GM23338 (cell line): ENCODE measurements around the gene AIF1L. TPM values are rescaled to one million over a fixed set of nuclear protein-coding genes. Genes with fewer than 3 reads are reported as not detected.

Source experiments
- ATAC-seq: fragments of 200-7000 bp; cut with Tn5 transposase; 3 replicates; pipeline ENCODE4 v1.9.1; 2020
- DNase-seq: peaks from one replicate; pipeline ENCODE4 v3.0.0-alpha.2; 2015; ENCODE audit warnings: low spot score
- H2AFZ ChIP-seq: fragments of 200-600 bp; sonication (generic); 2 replicates; pipeline ENCODE4 v1.8.0; 2016; ENCODE audit warnings: antibody characterized with exemption, mild to moderate bottlenecking, moderate library complexity
- H3F3A ChIP-seq: fragments of 200-600 bp; sonication (generic); replicated peaks from 2 replicates; pipeline ENCODE4 v1.8.0; 2017; ENCODE audit warnings: antibody characterized with exemption, mixed run types, low read depth
- H3K27ac ChIP-seq: fragments of 200-600 bp; sonication (generic); 2 replicates; pipeline ENCODE4 v1.6.1; 2016; ENCODE audit warnings: low read depth
- H3K27me3 ChIP-seq: fragments of 200-600 bp; sonication (generic); 2 replicates; pipeline ENCODE4 v1.8.0; 2016; ENCODE audit warnings: mild to moderate bottlenecking, mixed run types, moderate library complexity; ENCODE audit not compliant: insufficient read depth
- H3K36me3 ChIP-seq: fragments of 200-600 bp; sonication (generic); 2 replicates; pipeline ENCODE4 v1.8.0; 2016; ENCODE audit warnings: mild to moderate bottlenecking; ENCODE audit not compliant: insufficient read depth
- H3K4me1 ChIP-seq: fragments of 200-600 bp; sonication (generic); 2 replicates; pipeline ENCODE4 v1.8.0; 2016; ENCODE audit warnings: mild to moderate bottlenecking, moderate library complexity; ENCODE audit not compliant: insufficient read depth
- H3K4me2 ChIP-seq: fragments of 200-600 bp; sonication (generic); 2 replicates; pipeline ENCODE4 v1.7.1; 2017; ENCODE audit warnings: mixed run types
- H3K4me3 ChIP-seq: fragments of 200-600 bp; sonication (generic); 2 replicates; pipeline ENCODE4 v1.6.1; 2016; ENCODE audit warnings: mixed run types
- H3K79me2 ChIP-seq: fragments of 200-600 bp; sonication (generic); replicated peaks from 2 replicates; pipeline ENCODE4 v1.8.0; 2017; ENCODE audit warnings: mild to moderate bottlenecking; ENCODE audit not compliant: insufficient read depth
- H3K9me2 ChIP-seq: fragments of 200-600 bp; sonication (generic); 2 replicates; pipeline ENCODE4 v1.8.0; 2017; ENCODE audit not compliant: insufficient read depth
- H4K20me1 ChIP-seq: fragments of 200-600 bp; sonication (generic); replicated peaks from 2 replicates; pipeline ENCODE4 v1.8.0; 2017; ENCODE audit warnings: mild to moderate bottlenecking; ENCODE audit not compliant: insufficient read depth
- H3K27ac Mint-ChIP-seq: 2 replicates; pipeline ENCODE4 v1.8.0; 2020; ENCODE audit warnings: inconsistent platforms, mild to moderate bottlenecking, moderate library complexity, mixed read lengths
- H3K27me3 Mint-ChIP-seq: 3 replicates; pipeline ENCODE4 v1.8.0; 2022; ENCODE audit warnings: low read depth, mild to moderate bottlenecking, moderate library complexity, mixed read lengths, inconsistent platforms; ENCODE audit not compliant: insufficient read depth, poor library complexity
- H3K36me3 Mint-ChIP-seq: 3 replicates; pipeline ENCODE4 v1.8.0; 2021; ENCODE audit warnings: low read depth, mild to moderate bottlenecking, inconsistent platforms, moderate library complexity, mixed read lengths
- H3K4me1 Mint-ChIP-seq: 3 replicates; pipeline ENCODE4 v1.8.0; 2020; ENCODE audit warnings: mild to moderate bottlenecking, inconsistent platforms, mixed read lengths
- H3K4me3 Mint-ChIP-seq: 3 replicates; pipeline ENCODE4 v1.8.0; 2021; ENCODE audit warnings: moderate library complexity, mild to moderate bottlenecking, inconsistent platforms, mixed read lengths
- H3K9me3 Mint-ChIP-seq: 3 replicates; pipeline ENCODE4 v1.8.0; 2020; ENCODE audit warnings: moderate library complexity, mild to moderate bottlenecking, inconsistent platforms, mixed read lengths
- CREB1 ChIP-seq: fragments of 250-450 bp; sonication (Bioruptor Pico); IDR thresholded peaks from 2 replicates; pipeline ENCODE4 v1.5.0; 2020; ENCODE audit warnings: low read depth, mild to moderate bottlenecking, moderate library complexity
- CTCF ChIP-seq, 2 experiments: fragments of 200-600 bp in 1 of 2; sonication (generic) in 1 of 2; conservative IDR thresholded peaks; 2 replicates each; pipeline versions ENCODE4 v1.5.1 to v1.6.1; 2016 to 2017; ENCODE audit warnings: antibody characterized with exemption in 2 of 2, low read depth in 2 of 2, mild to moderate bottlenecking in 2 of 2, moderate library complexity in 1 of 2
- EZH2 ChIP-seq: fragments of 200-600 bp; sonication (generic); IDR thresholded peaks from one replicate; pipeline ENCODE4 v1.8.0; 2017; ENCODE audit warnings: antibody characterized with exemption, mild to moderate bottlenecking, low read depth; ENCODE audit not compliant: unreplicated experiment
- EZH2phosphoT487 ChIP-seq: fragments of 200-600 bp; sonication (generic); IDR thresholded peaks from one replicate; pipeline ENCODE4 v1.8.1; 2018; ENCODE audit warnings: antibody characterized with exemption; ENCODE audit not compliant: unreplicated experiment
- JUNB ChIP-seq: IDR thresholded peaks from one replicate; pipeline ENCODE4 v1.6.1; 2016; ENCODE audit warnings: antibody characterized with exemption; ENCODE audit not compliant: unreplicated experiment
- NANOG ChIP-seq: IDR thresholded peaks from 2 replicates; pipeline ENCODE4 v1.6.1; 2016; ENCODE audit warnings: antibody characterized with exemption, borderline replicate concordance
- POLR2AphosphoS5 ChIP-seq: IDR thresholded peaks from 2 replicates; pipeline ENCODE4 v1.6.1; 2016; ENCODE audit warnings: antibody characterized with exemption, low read depth
- REST ChIP-seq: IDR thresholded peaks from one replicate; pipeline ENCODE4 v1.6.1; 2018; ENCODE audit warnings: antibody characterized with exemption; ENCODE audit not compliant: unreplicated experiment
- STAT1 ChIP-seq: IDR thresholded peaks from one replicate; pipeline ENCODE4 v1.6.1; 2016; ENCODE audit warnings: antibody characterized with exemption; ENCODE audit not compliant: unreplicated experiment
- ZNF114 ChIP-seq: fragments of 250-450 bp; sonication (Bioruptor Pico); IDR thresholded peaks from 2 replicates; pipeline ENCODE4 v1.5.0; 2020; ENCODE audit warnings: mild to moderate bottlenecking, moderate library complexity
- ZNF331 ChIP-seq: fragments of 250-450 bp; sonication (Bioruptor Pico); IDR thresholded peaks from 2 replicates; pipeline ENCODE4 v1.5.0; 2020; ENCODE audit warnings: low read depth, mild to moderate bottlenecking, moderate library complexity
- ZNF462 ChIP-seq: fragments of 250-450 bp; sonication (Bioruptor Pico); IDR thresholded peaks from 2 replicates; pipeline ENCODE4 v1.5.0; 2020; ENCODE audit warnings: mild to moderate bottlenecking, moderate library complexity
- polyA plus RNA-seq: library from polyadenylated mRNA; unstranded; fragments of >200 nt; fragmentation: Nextera tagmentation; extraction: Ambion mirVana; gene quantifications from 2 replicates; pipeline ENCODE4 v1.2.1, GENCODE V29; 2016
- total RNA-seq: library from RNA; depleted of rRNA; stranded (reverse); fragments of >200 nt; shearing (Covaris generic); gene quantifications from 2 replicates; pipeline ENCODE4 v1.2.3, GENCODE V29; 2014
- TF ChIP-seq, protein P1 (sequence below): IDR thresholded peaks from 2 replicates; pipeline ENCODE4 v1.6.1; 2016; ENCODE audit warnings: antibody characterized with exemption

Gene AIF1L
- total and polyA plus RNA-seq, 2 experiments from 2014 or later = 76.4 to 87.8 TPM

DNA sequence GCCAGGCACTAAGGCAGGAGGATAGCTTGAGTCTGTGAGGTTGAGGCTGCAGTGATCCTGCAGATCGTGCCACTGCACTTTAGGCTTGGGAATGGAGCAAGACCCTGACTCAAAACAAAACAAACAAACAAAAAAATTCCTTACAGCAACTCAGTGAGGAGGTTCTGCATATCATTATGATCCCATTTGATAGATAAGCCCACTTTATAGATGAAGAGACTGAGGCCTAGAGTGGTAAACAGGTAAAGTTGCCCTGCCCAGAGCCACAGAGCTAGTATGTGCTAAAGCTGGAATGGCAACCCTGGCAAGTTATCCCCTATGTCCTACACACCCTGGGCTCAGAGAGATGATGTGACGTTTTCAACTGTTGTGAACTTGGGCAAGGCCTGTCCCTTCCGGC lies 7.2 kb downstream of the AIF1L start:
- H3K4me3 Mint-ChIP-seq = no peak overlapping the region; the same call in 2 of the 3 replicates
- H4K20me1 ChIP-seq = 0 out of 2 replicates have a peak, but pooled peaks cover 4% of the 10 kb centered on the region
- no peaks in the 10 kb centered on the region; the same call in 1 of the 2 replicates for H3K36me3 ChIP-seq
- DNase-seq (no peak), ATAC-seq (no peak)
- peaks cover 10% of the 10 kb centered on the region for H3K79me2 ChIP-seq
- H3K36me3 Mint-ChIP-seq = peaks cover 53% of the 10 kb centered on the region
- H3K9me3 Mint-ChIP-seq = no peaks in the 10 kb centered on the region; the same call in 2 of the 3 replicates
- H3K4me1 ChIP-seq = peaks cover 45% of the 10 kb centered on the region
- H3K4me3 ChIP-seq = peak overlapping the region; percentile 13; the same call in 1 of the 2 replicates
- peaks cover 27% of the 10 kb centered on the region for H3K27me3 Mint-ChIP-seq
- peaks cover 60% of the 10 kb centered on the region for H3K4me1 Mint-ChIP-seq
- peaks cover 9% of the 10 kb centered on the region for H3F3A ChIP-seq
- H3K4me2 ChIP-seq = peak overlapping the region; percentile 36
- H3K27ac Mint-ChIP-seq = peak overlapping the region; percentile 95
- no peaks in the 10 kb centered on the region for H3K9me2 ChIP-seq
- H3K27me3 ChIP-seq = no peaks in the 10 kb centered on the region
- peak overlapping the region; percentile 77 for H3K27ac ChIP-seq
- no peak overlapping the region for H2AFZ ChIP-seq
- TF ChIP-seq ZNF462 (CRISPR knock-in tag) = no peak
- no peak for TF ChIP-seq POLR2AphosphoS5
- no peak for TF ChIP-seq CREB1 (CRISPR knock-in tag)
- TF ChIP-seq REST = no peak
- no peak for TF ChIP-seq CTCF (conservative IDR thresholded peaks at IDR 0.05; ENCODE audit: low read depth in 2 of 2)
- no peak for TF ChIP-seq ZNF114 (CRISPR knock-in tag)
- TF ChIP-seq EZH2 = no peak
- no peak for TF ChIP-seq NANOG
- TF ChIP-seq, protein P1, sequence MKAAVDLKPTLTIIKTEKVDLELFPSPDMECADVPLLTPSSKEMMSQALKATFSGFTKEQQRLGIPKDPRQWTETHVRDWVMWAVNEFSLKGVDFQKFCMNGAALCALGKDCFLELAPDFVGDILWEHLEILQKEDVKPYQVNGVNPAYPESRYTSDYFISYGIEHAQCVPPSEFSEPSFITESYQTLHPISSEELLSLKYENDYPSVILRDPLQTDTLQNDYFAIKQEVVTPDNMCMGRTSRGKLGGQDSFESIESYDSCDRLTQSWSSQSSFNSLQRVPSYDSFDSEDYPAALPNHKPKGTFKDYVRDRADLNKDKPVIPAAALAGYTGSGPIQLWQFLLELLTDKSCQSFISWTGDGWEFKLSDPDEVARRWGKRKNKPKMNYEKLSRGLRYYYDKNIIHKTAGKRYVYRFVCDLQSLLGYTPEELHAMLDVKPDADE = no peak
- no peak for TF ChIP-seq JUNB
- no peak for TF ChIP-seq STAT1
- no peak for TF ChIP-seq ZNF331 (CRISPR knock-in tag)
- no peak for TF ChIP-seq EZH2phosphoT487
